Astrocyte (in vitro differentiated cells and primary cell): ENCODE results near the gene RAB4B. TPM values are rescaled to one million over a fixed set of nuclear protein-coding genes. Genes with fewer than 3 reads are reported as not detected.

ENCODE experiments used
- DNase-seq: peaks from one replicate; pipeline ENCODE4 v3.0.0-alpha.2; 2010; ENCODE audit warnings: low read depth
- FAIRE-seq: peaks from 2 replicates; lab custom pipeline; 2011; peaks lifted over from hg19 to GRCh38; lab: Jason Lieb, UNC
- H2AFZ ChIP-seq: 2 replicates; pipeline ENCODE4 v1.6.0; 2012; ENCODE audit warnings: low read depth, low read length, inconsistent platforms
- H3K27ac ChIP-seq: 2 replicates; pipeline ENCODE4 v1.5.1; 2011; ENCODE audit warnings: low read depth, low read length, inconsistent platforms
- H3K27me3 ChIP-seq: 2 replicates; pipeline ENCODE4 v1.6.0; 2011; ENCODE audit warnings: low read length, inconsistent platforms; ENCODE audit not compliant: insufficient read depth
- H3K36me3 ChIP-seq: 2 replicates; pipeline ENCODE4 v1.5.1; 2011; ENCODE audit warnings: low read length, inconsistent platforms; ENCODE audit not compliant: insufficient read depth
- H3K4me1 ChIP-seq: 2 replicates; pipeline ENCODE4 v1.5.1; 2011; ENCODE audit warnings: low read length, inconsistent platforms; ENCODE audit not compliant: insufficient read depth
- H3K4me2 ChIP-seq: 2 replicates; pipeline ENCODE4 v1.6.0; 2012; ENCODE audit warnings: low read length, inconsistent platforms
- H3K4me3 ChIP-seq: 2 replicates; pipeline ENCODE4 v1.5.1; 2011; ENCODE audit warnings: low read depth, mild to moderate bottlenecking, low read length, inconsistent platforms; ENCODE audit not compliant: insufficient read depth
- H3K79me2 ChIP-seq: 2 replicates; pipeline ENCODE4 v1.6.0; 2012; ENCODE audit warnings: mild to moderate bottlenecking, low read length, inconsistent platforms; ENCODE audit not compliant: insufficient read depth
- H3K9ac ChIP-seq: 2 replicates; pipeline ENCODE4 v1.6.0; 2012; ENCODE audit warnings: mild to moderate bottlenecking, low read length, inconsistent platforms
- H3K9me3 ChIP-seq: 2 replicates; pipeline ENCODE4 v1.5.1; 2012; ENCODE audit warnings: low read depth, mild to moderate bottlenecking, low read length, inconsistent platforms; ENCODE audit not compliant: insufficient read depth
- H4K20me1 ChIP-seq: 2 replicates; pipeline ENCODE4 v1.6.0; 2012; ENCODE audit warnings: low read length, inconsistent platforms; ENCODE audit not compliant: insufficient read depth
- H3K27ac Mint-ChIP-seq: one replicate; pipeline ENCODE4 v1.8.0; 2021; ENCODE audit warnings: mild to moderate bottlenecking, mixed read lengths; ENCODE audit not compliant: unreplicated experiment
- H3K27me3 Mint-ChIP-seq: one replicate; pipeline ENCODE4 v1.8.0; 2021; ENCODE audit warnings: low read depth, mixed read lengths; ENCODE audit not compliant: unreplicated experiment
- H3K36me3 Mint-ChIP-seq: one replicate; pipeline ENCODE4 v1.8.0; 2021; ENCODE audit warnings: low read depth, mixed read lengths; ENCODE audit not compliant: unreplicated experiment
- H3K4me1 Mint-ChIP-seq: one replicate; pipeline ENCODE4 v1.8.0; 2021; ENCODE audit warnings: low read depth, mixed read lengths; ENCODE audit not compliant: unreplicated experiment
- H3K4me3 Mint-ChIP-seq: one replicate; pipeline ENCODE4 v1.8.0; 2021; ENCODE audit warnings: mild to moderate bottlenecking, moderate library complexity, mixed read lengths; ENCODE audit not compliant: unreplicated experiment
- H3K9me3 Mint-ChIP-seq: one replicate; pipeline ENCODE4 v1.8.0; 2021; ENCODE audit warnings: mild to moderate bottlenecking, mixed read lengths; ENCODE audit not compliant: unreplicated experiment
- CTCF ChIP-seq: IDR thresholded peaks from 2 replicates; pipeline ENCODE4 v1.5.1; 2011; ENCODE audit warnings: low read depth, mild to moderate bottlenecking, inconsistent platforms, low read length, moderate library complexity; ENCODE audit not compliant: insufficient read depth
- EZH2 ChIP-seq: IDR thresholded peaks from 2 replicates; pipeline ENCODE4 v1.6.1; 2012; ENCODE audit warnings: mild to moderate bottlenecking, low read length, inconsistent platforms; ENCODE audit not compliant: insufficient read depth
- total RNA-seq: library from RNA; stranded (reverse); gene quantifications from 2 replicates; pipeline ENCODE4 v1.2.1, GENCODE V29; 2021

The RAB4B gene
- total RNA-seq, 1 donor from 2014 or later: 18.8 TPM

- no peak overlapping the region for H3K9ac ChIP-seq
- Mint-ChIP-seq H3K4me3 (no peak overlapping the region), H3K27me3 (no peaks in the 10 kb centered on the region)
Observed at GRCh38 chr19:40785526-40785925, 7.5 kb downstream of the RAB4B start.

GRCh38 chr19:40786060-40787037 lies 8.3 kb downstream of the RAB4B start:
- H3K27me3 ChIP-seq: no peaks in the 10 kb centered on the region
- H3K4me3 ChIP-seq: no peak overlapping the region
- no peaks in the 10 kb centered on the region for H3K36me3 ChIP-seq
- Mint-ChIP-seq H3K27ac (no peak overlapping the region), H3K4me1 (no peaks in the 10 kb centered on the region), H3K9me3 (no peaks in the 10 kb centered on the region), H3K27me3 (no peaks in the 10 kb centered on the region), H3K4me3 (no peak overlapping the region), H3K36me3 (peaks cover 19% of the 10 kb centered on the region)
- no peak overlapping the region for H2AFZ ChIP-seq
- no peak for DNase-seq
- no peaks in the 10 kb centered on the region for H3K4me1 ChIP-seq
- H3K9ac ChIP-seq: no peak overlapping the region
- no peaks in the 10 kb centered on the region for H3K79me2 ChIP-seq
- H3K4me2 ChIP-seq: no peak overlapping the region
- H3K9me3 ChIP-seq: no peaks in the 10 kb centered on the region
- H3K27ac ChIP-seq: no peak overlapping the region
- H4K20me1 ChIP-seq: no peaks in the 10 kb centered on the region
- TF ChIP-seq CTCF (no peak), EZH2 (no peak)
- no peak for FAIRE-seq

More at GRCh38 chr19:40785526-40785925, 7.5 kb downstream of the RAB4B start:
- FAIRE-seq (no peak), DNase-seq (no peak)
- no peak overlapping the region for H3K4me3 ChIP-seq
- H4K20me1 ChIP-seq: no peaks in the 10 kb centered on the region
- Mint-ChIP-seq H3K27ac (no peak overlapping the region), H3K36me3 (peaks cover 16% of the 10 kb centered on the region), H3K4me1 (no peaks in the 10 kb centered on the region), H3K9me3 (no peaks in the 10 kb centered on the region)
- TF ChIP-seq EZH2: no peak
- H3K79me2 ChIP-seq: no peaks in the 10 kb centered on the region
- no peaks in the 10 kb centered on the region for H3K9me3 ChIP-seq
- H3K4me1 ChIP-seq: no peaks in the 10 kb centered on the region
- H3K4me2 ChIP-seq: no peak overlapping the region
- H3K36me3 ChIP-seq: no peaks in the 10 kb centered on the region
- no peak overlapping the region for H3K27ac ChIP-seq
- no peak overlapping the region for H2AFZ ChIP-seq
- no peaks in the 10 kb centered on the region for H3K27me3 ChIP-seq

- Histone ChIP-seq H3K4me1 (no peaks in the 10 kb centered on the region), H3K9me3 (no peaks in the 10 kb centered on the region), H3K79me2 (no peaks in the 10 kb centered on the region), H2AFZ (no peak overlapping the region), H4K20me1 (no peaks in the 10 kb centered on the region), H3K36me3 (no peaks in the 10 kb centered on the region), H3K4me3 (no peak overlapping the region), H3K9ac (no peak overlapping the region), H3K4me2 (no peak overlapping the region), H3K27me3 (no peaks in the 10 kb centered on the region), H3K27ac (no peak overlapping the region)
- no peak overlapping the region for H3K27ac Mint-ChIP-seq
- no peak for TF ChIP-seq CTCF
- no peak for TF ChIP-seq EZH2
- no peak for DNase-seq
- no peaks in the 10 kb centered on the region for H3K4me1 Mint-ChIP-seq
- FAIRE-seq: no peak
- H3K27me3 Mint-ChIP-seq: no peaks in the 10 kb centered on the region
- peaks cover 16% of the 10 kb centered on the region for H3K36me3 Mint-ChIP-seq
- no peaks in the 10 kb centered on the region for H3K9me3 Mint-ChIP-seq
- H3K4me3 Mint-ChIP-seq: no peak overlapping the region
Observed at GRCh38 chr19:40791349-40791748, 13.3 kb downstream of the RAB4B start.
